ENCODE data around the gene CLPX.

- no peak for TF ChIP-seq ZFP30 (CRISPR knock-in tag; IDR thresholded peaks at IDR 0.05)
- no peak for TF ChIP-seq ESRRG (CRISPR knock-in tag; IDR thresholded peaks at IDR 0.05)
Measured at GRCh38 chr15:65198571-65198970, 13.4 kb upstream of the CLPX start.

Measured in SK-N-SH treated with all-trans-retinoic acid at 6 μM for 48 hours (cell line).